Loucy (cell line): Measurements from ENCODE around the gene C6orf62.
"Not testable (repeated sequence)": the region's sequence is repeated elsewhere in the genome, so short reads cannot be mapped to it uniquely, and the experiment has no call there.

Experiments used
- H2AFZ ChIP-seq: fragments of 200-600 bp; sonication (generic); 2 replicates; pipeline ENCODE4 v1.6.0; 2016; ENCODE audit warnings: antibody characterized with exemption, mild to moderate bottlenecking, low read length, moderate library complexity
- H3F3A ChIP-seq: fragments of 200-600 bp; 2 replicates; pipeline ENCODE4 v1.6.0; 2016; ENCODE audit warnings: antibody characterized with exemption, low read depth, mild to moderate bottlenecking
- H3K27me3 ChIP-seq: fragments of 200-600 bp; sonication (generic); 2 replicates; pipeline ENCODE4 v1.6.1; 2014; ENCODE audit warnings: low read length, mild to moderate bottlenecking; ENCODE audit not compliant: insufficient read depth, poor library complexity, severe bottlenecking
- H3K36me3 ChIP-seq: fragments of 200-600 bp; sonication (generic); 2 replicates; pipeline ENCODE4 v1.6.1; 2016; ENCODE audit warnings: low read length; ENCODE audit not compliant: insufficient read depth
- H3K4me1 ChIP-seq: fragments of 200-600 bp; sonication (generic); 2 replicates; pipeline ENCODE4 v1.5.1; 2014; ENCODE audit warnings: low read length, mild to moderate bottlenecking; ENCODE audit not compliant: insufficient read depth, poor library complexity, severe bottlenecking
- H3K4me2 ChIP-seq: fragments of 200-600 bp; sonication (generic); 2 replicates; pipeline ENCODE4 v1.6.0; 2014; ENCODE audit warnings: antibody characterized with exemption, low read length, low read depth, mild to moderate bottlenecking; ENCODE audit not compliant: poor library complexity, severe bottlenecking
- H3K4me3 ChIP-seq: fragments of 200-600 bp; sonication (generic); 2 replicates; pipeline ENCODE4 v1.5.1; 2014; ENCODE audit warnings: low read length, mild to moderate bottlenecking, mixed read lengths; ENCODE audit not compliant: poor library complexity, severe bottlenecking
- H3K79me2 ChIP-seq: fragments of 200-600 bp; sonication (generic); 2 replicates; pipeline ENCODE4 v1.6.1; 2014; ENCODE audit warnings: low read length; ENCODE audit not compliant: insufficient read depth
- H3K9ac ChIP-seq: fragments of 200-600 bp; sonication (generic); 2 replicates; pipeline ENCODE4 v1.6.0; 2014; ENCODE audit warnings: mild to moderate bottlenecking, low read depth, low read length, moderate library complexity; ENCODE audit not compliant: poor library complexity, severe bottlenecking
- H3K9me2 ChIP-seq: fragments of 200-600 bp; sonication (generic); replicated peaks from 2 replicates; pipeline ENCODE4 v1.6.1; 2016; ENCODE audit warnings: low read depth, low read length, mixed read lengths
- H3K9me3 ChIP-seq: fragments of 200-600 bp; sonication (generic); 2 replicates; pipeline ENCODE4 v1.6.1; 2014; ENCODE audit warnings: mild to moderate bottlenecking, antibody characterized with exemption, low read length, low read depth; ENCODE audit not compliant: insufficient read depth
- H4K20me1 ChIP-seq: fragments of 200-600 bp; sonication (generic); 2 replicates; pipeline ENCODE4 v1.6.0; 2014; ENCODE audit warnings: antibody characterized with exemption, low read length, mild to moderate bottlenecking; ENCODE audit not compliant: insufficient read depth, poor library complexity, severe bottlenecking
- EZH2phosphoT487 ChIP-seq: fragments of 200-600 bp; IDR thresholded peaks from 2 replicates; pipeline ENCODE4 v1.6.1; 2018; ENCODE audit warnings: antibody characterized with exemption, mild to moderate bottlenecking, moderate library complexity, borderline replicate concordance
- TF ChIP-seq, protein P1 (sequence below): fragments of 200-600 bp; sonication (generic); conservative IDR thresholded peaks from 2 replicates; pipeline ENCODE4 v1.5.1; 2014; ENCODE audit warnings: mild to moderate bottlenecking, antibody characterized with exemption, low read length

C6orf62 gene

DNA sequence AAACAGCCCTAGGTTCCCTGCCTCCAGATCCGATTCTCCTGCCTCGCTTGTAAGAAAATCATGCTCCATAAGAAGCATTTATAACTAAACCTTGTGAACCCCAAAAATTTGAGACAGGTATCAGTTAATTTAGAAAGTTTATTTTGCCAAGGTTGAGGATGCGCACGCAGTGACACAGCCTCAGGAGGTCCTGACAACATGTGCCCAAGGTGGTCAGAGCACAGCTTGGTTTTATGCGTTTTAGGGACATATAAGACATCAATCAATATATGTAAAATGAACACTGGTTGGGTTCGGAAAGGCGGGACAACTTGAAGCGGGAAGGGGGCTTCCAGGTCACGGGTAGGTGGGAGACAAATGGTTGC, 50.0 kb downstream of the C6orf62 start:
- H2AFZ ChIP-seq, result no peak overlapping the region
- peaks cover 3% of the 10 kb centered on the region for H3K27me3 ChIP-seq
- H4K20me1 ChIP-seq, result peaks cover 22% of the 10 kb centered on the region
- H3K4me2 ChIP-seq, result peak overlapping the region; percentile 75
- no peaks in the 10 kb centered on the region for H3K9me2 ChIP-seq
- peak overlapping the region; percentile 97 for H3K4me3 ChIP-seq
- H3F3A ChIP-seq, result no peaks in the 10 kb centered on the region
- H3K79me2 ChIP-seq, result peaks cover 42% of the 10 kb centered on the region
- no peak for TF ChIP-seq EZH2phosphoT487
- TF ChIP-seq, protein P1, sequence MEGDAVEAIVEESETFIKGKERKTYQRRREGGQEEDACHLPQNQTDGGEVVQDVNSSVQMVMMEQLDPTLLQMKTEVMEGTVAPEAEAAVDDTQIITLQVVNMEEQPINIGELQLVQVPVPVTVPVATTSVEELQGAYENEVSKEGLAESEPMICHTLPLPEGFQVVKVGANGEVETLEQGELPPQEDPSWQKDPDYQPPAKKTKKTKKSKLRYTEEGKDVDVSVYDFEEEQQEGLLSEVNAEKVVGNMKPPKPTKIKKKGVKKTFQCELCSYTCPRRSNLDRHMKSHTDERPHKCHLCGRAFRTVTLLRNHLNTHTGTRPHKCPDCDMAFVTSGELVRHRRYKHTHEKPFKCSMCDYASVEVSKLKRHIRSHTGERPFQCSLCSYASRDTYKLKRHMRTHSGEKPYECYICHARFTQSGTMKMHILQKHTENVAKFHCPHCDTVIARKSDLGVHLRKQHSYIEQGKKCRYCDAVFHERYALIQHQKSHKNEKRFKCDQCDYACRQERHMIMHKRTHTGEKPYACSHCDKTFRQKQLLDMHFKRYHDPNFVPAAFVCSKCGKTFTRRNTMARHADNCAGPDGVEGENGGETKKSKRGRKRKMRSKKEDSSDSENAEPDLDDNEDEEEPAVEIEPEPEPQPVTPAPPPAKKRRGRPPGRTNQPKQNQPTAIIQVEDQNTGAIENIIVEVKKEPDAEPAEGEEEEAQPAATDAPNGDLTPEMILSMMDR, result no peak
- H3K4me1 ChIP-seq, result peaks cover 25% of the 10 kb centered on the region
- peaks cover 10% of the 10 kb centered on the region; the same call in 1 of the 2 replicates for H3K9me3 ChIP-seq
- H3K36me3 ChIP-seq, result no peaks in the 10 kb centered on the region
- no peak overlapping the region for H3K9ac ChIP-seq

DNA sequence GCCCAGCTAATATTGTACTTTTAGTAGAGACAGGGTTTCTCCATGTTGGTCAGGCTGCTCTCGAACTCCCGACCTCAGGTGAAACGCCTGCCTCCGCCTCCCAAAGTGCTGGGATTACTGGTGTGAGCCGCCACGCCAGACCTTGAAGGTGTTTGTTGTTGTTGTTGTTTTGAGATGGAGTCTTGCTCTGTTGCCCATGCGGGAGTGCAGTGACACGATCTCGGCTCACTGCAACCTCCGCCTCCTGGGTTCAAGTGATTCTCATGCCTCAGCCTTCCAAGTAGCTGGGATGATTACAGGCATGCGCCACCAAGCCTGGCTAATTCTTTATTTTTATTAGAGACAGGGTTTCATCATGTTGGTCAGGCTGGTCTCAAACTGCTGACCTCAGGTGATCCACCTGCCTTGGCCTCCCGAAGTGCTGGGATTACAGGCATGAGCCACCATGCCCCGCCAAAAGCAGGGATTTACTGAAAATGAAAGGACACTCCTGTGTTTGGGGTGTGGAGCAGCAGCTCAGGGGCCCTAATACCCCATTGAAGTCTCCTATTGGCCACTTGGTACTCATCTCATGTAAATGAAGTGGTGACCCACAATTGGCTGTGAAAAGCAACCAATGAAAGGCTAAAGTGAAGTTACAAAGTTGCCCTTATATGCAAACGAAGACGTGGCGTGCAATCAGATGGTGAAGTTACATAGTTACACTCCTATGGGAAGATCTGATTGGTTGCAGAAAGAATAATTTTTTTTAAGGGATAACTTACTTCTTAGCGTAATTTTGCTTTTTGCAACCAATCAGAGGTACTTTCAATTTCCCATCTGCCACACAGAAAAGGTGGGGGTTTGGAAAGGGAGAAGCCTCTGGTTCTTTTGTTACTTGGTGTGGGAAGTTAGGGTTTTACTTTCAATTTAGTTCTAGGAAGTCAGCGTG, 50.6 kb downstream of the C6orf62 start:
- H4K20me1 ChIP-seq, result peaks cover 26% of the 10 kb centered on the region
- not testable (repeated sequence) for H3K36me3 ChIP-seq, H3K9me2 ChIP-seq, H3K27me3 ChIP-seq, H2AFZ ChIP-seq, H3F3A ChIP-seq, H3K9me3 ChIP-seq
- peak overlapping the region; percentile 96 for H3K9ac ChIP-seq
- peaks cover 49% of the 10 kb centered on the region for H3K79me2 ChIP-seq
- peak overlapping the region; percentile 75 for H3K4me2 ChIP-seq
- peak overlapping the region; percentile 97 for H3K4me3 ChIP-seq
- H3K4me1 ChIP-seq, result peaks cover 29% of the 10 kb centered on the region

DNA sequence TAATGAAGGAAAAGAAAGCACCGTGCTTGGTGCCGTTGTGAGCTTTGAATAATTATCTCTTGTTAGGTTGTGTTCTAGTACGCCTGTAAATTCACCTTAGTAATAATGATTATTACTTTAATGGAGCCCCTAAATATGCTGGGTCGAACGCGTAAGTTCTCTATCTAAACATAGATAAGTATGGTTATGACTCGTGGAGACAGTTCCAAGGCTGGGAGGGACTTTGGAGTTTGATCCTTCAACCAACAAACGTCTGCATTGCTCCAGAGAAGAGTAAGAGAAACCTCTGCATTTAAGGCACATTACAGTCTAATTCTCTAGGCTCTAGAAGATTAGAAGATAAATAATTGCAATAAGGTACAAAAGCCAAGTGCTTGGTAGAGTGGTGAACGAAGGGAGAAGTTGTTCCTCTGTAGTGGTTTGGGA, 51.6 kb downstream of the C6orf62 start:
- H3K4me1 ChIP-seq, result peaks cover 29% of the 10 kb centered on the region
- peaks cover 3% of the 10 kb centered on the region for H3K27me3 ChIP-seq
- H2AFZ ChIP-seq, result peak overlapping the region; percentile 98
- H4K20me1 ChIP-seq, result peaks cover 26% of the 10 kb centered on the region
- H3K9ac ChIP-seq, result peak overlapping the region; percentile 96
- H3K9me2 ChIP-seq, result no peaks in the 10 kb centered on the region
- TF ChIP-seq, protein P1, result no peak
- TF ChIP-seq EZH2phosphoT487, result no peak
- peaks cover 56% of the 10 kb centered on the region for H3K79me2 ChIP-seq
- peaks cover 6% of the 10 kb centered on the region; the same call in 1 of the 2 replicates for H3K9me3 ChIP-seq
- H3F3A ChIP-seq, result no peaks in the 10 kb centered on the region
- H3K4me2 ChIP-seq, result peak overlapping the region; percentile 75
- H3K4me3 ChIP-seq, result peak overlapping the region; percentile 97
- peaks cover 5% of the 10 kb centered on the region; the same call in 1 of the 2 replicates for H3K36me3 ChIP-seq
